K562 (cell line): Measurements from ENCODE around the gene JUP. TPM values are rescaled to one million over a fixed set of nuclear protein-coding genes. Genes with fewer than 3 reads are reported as not detected.
A peak's percentile ranks its signal among the peaks of the same experiment; 100 is the strongest.

Experiments used
- BRCA1 ChIP-seq, 2 experiments: fragments of 450-650 bp in 1 of 2; sonication (generic) in 1 of 2; formaldehyde crosslinking in 1 of 2; IDR thresholded peaks; 2 replicates each; pipeline versions ENCODE4 v1.5.0 to v1.6.1; 2017 to 2020; ENCODE audit warnings: mild to moderate bottlenecking in 1 of 2, missing genetic modification reagents in 1 of 2
- DIDO1 ChIP-seq: fragments of 450-650 bp; IDR thresholded peaks from 2 replicates; pipeline ENCODE4 v1.6.1; 2016; ENCODE audit warnings: low read depth, missing biosample characterization, missing genetic modification characterization
- FIP1L1 ChIP-seq: fragments of 200-400 bp; formaldehyde crosslinking; IDR thresholded peaks from 2 replicates; pipeline ENCODE4 v1.6.1; 2018; ENCODE audit warnings: mild to moderate bottlenecking, low read depth, low read length; ENCODE audit not compliant: poor library complexity, severe bottlenecking
- HLTF ChIP-seq: fragments of 450-650 bp; IDR thresholded peaks from 2 replicates; pipeline ENCODE4 v1.6.1; 2016
- IRF9 ChIP-seq: fragments of 450-650 bp; IDR thresholded peaks from 2 replicates; pipeline ENCODE4 v1.6.1; 2016; ENCODE audit warnings: missing biosample characterization, missing genetic modification characterization
- NBN ChIP-seq: fragments of 450-650 bp; IDR thresholded peaks from 2 replicates; pipeline ENCODE4 v1.6.1; 2016; ENCODE audit warnings: low read depth, mild to moderate bottlenecking
- NKRF ChIP-seq: fragments of 450-650 bp; IDR thresholded peaks from 2 replicates; pipeline ENCODE4 v1.6.1; 2016; ENCODE audit warnings: borderline replicate concordance
- NONO ChIP-seq, 2 experiments: fragments of 200-400 bp in 1 of 2; fragments of 450-650 bp in 1 of 2; formaldehyde crosslinking in 1 of 2; IDR thresholded peaks; 2 replicates each; pipeline ENCODE4 v1.6.1; 2017; ENCODE audit warnings: low read depth in 2 of 2, mild to moderate bottlenecking in 2 of 2, moderate library complexity in 2 of 2, low read length in 1 of 2
- NR3C1 ChIP-seq: sonication (generic); formaldehyde crosslinking; IDR thresholded peaks from 2 replicates; pipeline ENCODE4 v1.8.1; 2022; ENCODE audit warnings: missing genetic modification reagents
- PRMT5 ChIP-seq: sonication (generic); formaldehyde crosslinking; IDR thresholded peaks from 2 replicates; pipeline ENCODE4 v1.5.0; 2020; ENCODE audit warnings: missing genetic modification reagents
- RBBP5 ChIP-seq: fragments of 200-600 bp; sonication (generic); IDR thresholded peaks from 2 replicates; pipeline ENCODE4 v1.6.1; 2012; ENCODE audit warnings: borderline replicate concordance, mild to moderate bottlenecking, low read length, control low read depth, inconsistent platforms; ENCODE audit not compliant: insufficient read depth, poor library complexity, severe bottlenecking
- SPI1 ChIP-seq: IDR thresholded peaks from 2 replicates; pipeline ENCODE4 v1.6.1; 2011; ENCODE audit warnings: low read depth, low read length, control low read depth, borderline replicate concordance
- TOE1 ChIP-seq, 2 experiments: fragments of 450-650 bp in 1 of 2; sonication (generic) in 1 of 2; formaldehyde crosslinking in 1 of 2; IDR thresholded peaks; 2 replicates each; pipeline versions ENCODE4 v1.7.1 to v1.8.0; 2016 to 2022; ENCODE audit warnings: borderline replicate concordance in 2 of 2, mild to moderate bottlenecking in 2 of 2, antibody characterized with exemption in 1 of 2, inconsistent platforms in 1 of 2, low read depth in 1 of 2, missing genetic modification reagents in 1 of 2, moderate library complexity in 1 of 2
- ZBTB11 ChIP-seq, 3 experiments: fragments of 200-800 bp in 1 of 3; fragments of 250-450 bp in 1 of 3; fragments of 450-650 bp in 1 of 3; sonication (Bioruptor Pico) in 1 of 3; sonication (Bioruptor generic) in 1 of 3; formaldehyde crosslinking in 1 of 3; IDR thresholded peaks; 2 replicates each; pipeline versions ENCODE4 v1.6.1 to v1.8.0; 2016 to 2022; ENCODE audit warnings: mild to moderate bottlenecking in 2 of 3, missing genetic modification characterization in 2 of 3, missing compliant biosample characterization in 1 of 3, moderate library complexity in 1 of 3
- ZFP30 ChIP-seq: fragments of 250-450 bp; sonication (Bioruptor Pico); IDR thresholded peaks from 2 replicates; pipeline ENCODE4 v1.8.0; 2022; ENCODE audit warnings: moderate library complexity, mild to moderate bottlenecking, inconsistent platforms, borderline replicate concordance
- ZNF232 ChIP-seq: sonication (generic); formaldehyde crosslinking; IDR thresholded peaks from 2 replicates; pipeline ENCODE4 v1.8.0; 2022; ENCODE audit warnings: mild to moderate bottlenecking, missing genetic modification reagents
- ZNF277 ChIP-seq: fragments of 250-450 bp; sonication (Bioruptor Pico); IDR thresholded peaks from 2 replicates; pipeline ENCODE4 v1.8.0; 2022; ENCODE audit warnings: inconsistent platforms, mild to moderate bottlenecking, moderate library complexity, borderline replicate concordance
- polyA plus RNA-seq, 8 experiments: library from polyadenylated mRNA; depleted of rRNA in 4 of 8; stranded (reverse) in 5 of 8; unstranded in 3 of 8; fragments of >200 nt; fragmentation: Nextera tagmentation in 2 of 8; fragmentation: Illumina TruSeq in 1 of 8; extraction: Ambion mirVana in 2 of 8; extraction: Trizol in 1 of 8; gene quantifications; 2 replicates each; pipeline versions ENCODE4 v1.2.1 to v1.2.3, GENCODE V29; 2011 to 2014; ENCODE audit warnings: inconsistent platforms in 1 of 8, missing spikeins in 1 of 8
- total RNA-seq, 7 experiments: library from RNA; depleted of rRNA in 6 of 7; stranded (reverse); fragments of >200 nt in 6 of 7; fragmentation: Illumina TruSeq in 2 of 7; extraction: Trizol in 2 of 7; gene quantifications; 2 replicates each; pipeline versions ENCODE4 v1.2.1 to v1.2.3, GENCODE V29; 2011 to 2021; ENCODE audit warnings: low replicate concordance in 1 of 7

JUP gene
- total and polyA plus RNA-seq, 9 of the 15 experiments (the other 6 are each of a cell fraction or from before 2014, with no cell fraction given) = 6.4 to 177 (median 31.2) TPM

- TF ChIP-seq NR3C1 (no peak), DIDO1 (tag) (no peak), NBN (no peak), ZBTB11 (CRISPR knock-in tag; IDR thresholded peaks at IDR 0.05) (no peak), HLTF (no peak), TOE1 (IDR thresholded peaks at IDR 0.05; ENCODE audit: borderline replicate concordance) (no peak; the same call in 1 of the 2 replicates), TOE1 (CRISPR knock-in tag; IDR thresholded peaks at IDR 0.05; ENCODE audit: borderline replicate concordance, low read depth) (no peak), SPI1 (no peak), NKRF (no peak), IRF9 (no peak), ZNF277 (CRISPR knock-in tag) (no peak), BRCA1 (IDR thresholded peaks at IDR 0.05) (no peak), BRCA1 (CRISPR knock-in tag; IDR thresholded peaks at IDR 0.05) (no peak), PRMT5 (CRISPR knock-in tag) (no peak), FIP1L1 (peak; percentile 72), RBBP5 (no peak), ZNF232 (CRISPR knock-in tag) (no peak), NONO (IDR thresholded peaks at IDR 0.05; ENCODE audit: low read depth in 2 of 2, low read length in 1 of 2) (peak; percentile 87 to 99; a peak in 3 of 4 replicates), ZFP30 (no peak)
Observed at GRCh38 chr17:41786227-41787020, at the start of gene JUP (continued).
